Left renal pelvis (tissue), 4 donors: ENCODE measurements around the gene STARD7. TPM values are rescaled to one million over a fixed set of nuclear protein-coding genes. Genes with fewer than 3 reads are reported as not detected.
"Not testable (repeated sequence)": the region's sequence is repeated elsewhere in the genome, so short reads cannot be mapped to it uniquely, and the experiment has no call there.

Experiments
- DNase-seq, 4 donors: peaks; one replicate each; pipeline ENCODE4 v3.0.0-alpha.2; 2013; ENCODE audit warnings: low read depth in 4 of 4, low spot score in 3 of 4
- polyA plus RNA-seq, 4 donors: library from polyadenylated mRNA; unstranded; fragments of 120-200 nt; gene quantifications; one replicate each; pipeline ENCODE4 v1.2.1, GENCODE V29; 2013; ENCODE audit not compliant: insufficient read length in 4 of 4

STARD7 gene
- polyA plus RNA-seq, 4 donors: 71.5 to 147 (median 140) TPM

DNA sequence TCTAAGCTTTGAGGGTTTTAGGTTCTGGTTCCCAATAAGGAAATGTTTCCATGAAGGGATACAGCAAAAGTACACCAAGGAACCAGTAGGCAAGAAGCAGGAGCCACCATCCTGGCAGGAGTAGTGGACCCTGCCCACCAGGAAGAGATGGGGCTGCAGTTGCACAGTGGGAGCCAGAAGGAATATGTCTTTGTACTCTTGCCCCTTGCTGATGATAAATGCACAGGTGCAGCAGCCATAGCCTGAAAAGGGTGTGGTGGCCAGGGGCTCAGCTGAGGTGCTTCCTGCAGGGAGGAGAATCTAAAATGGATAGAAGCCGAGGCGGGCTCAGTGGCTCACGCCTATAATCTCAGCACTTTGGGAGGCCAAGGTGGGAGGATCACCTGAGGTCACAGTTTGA is 29.6 kb upstream of the STARD7 start:
- DNase-seq: no peak

DNA sequence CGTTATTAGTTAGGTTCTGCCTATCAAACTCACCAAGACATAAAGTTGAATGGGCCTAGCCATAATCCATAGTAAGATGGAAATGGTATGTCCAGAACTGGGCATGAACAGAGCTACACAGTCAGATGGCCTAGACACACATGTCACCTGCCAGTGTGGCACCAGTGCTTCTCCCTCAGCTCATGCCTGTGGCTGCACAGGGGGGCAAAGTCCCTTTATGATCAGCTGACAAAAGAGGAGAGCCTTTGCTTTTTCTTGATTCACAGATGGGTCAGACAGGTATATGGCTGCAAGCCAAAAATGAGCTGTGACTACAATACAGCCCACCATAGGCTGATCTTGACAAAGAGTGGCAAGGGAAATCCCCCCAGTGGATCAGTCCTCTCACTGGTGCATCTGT is 28.3 kb upstream of the STARD7 start:
- no peak for DNase-seq

DNA sequence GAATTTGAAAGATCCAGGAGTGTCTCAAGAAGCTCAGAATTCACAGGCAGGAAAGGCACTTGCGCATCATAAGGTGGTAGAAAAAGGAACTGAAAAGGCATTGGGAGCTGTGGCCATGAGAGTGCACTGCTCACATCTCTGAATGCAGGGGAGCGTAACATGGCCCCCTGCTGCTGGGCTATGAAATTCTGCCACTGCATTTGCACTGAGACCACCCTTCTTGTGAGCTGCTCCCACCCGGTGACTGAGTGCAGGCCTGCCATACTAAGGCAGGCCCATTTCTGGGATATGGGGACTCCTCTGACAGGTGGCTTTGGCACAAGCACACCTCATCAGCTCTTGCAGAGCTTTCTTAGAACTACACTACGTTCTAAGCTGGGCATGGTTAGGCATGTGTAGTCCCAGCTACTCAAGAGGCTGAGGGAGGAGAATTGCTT is 25.3 kb upstream of the STARD7 start:
- DNase-seq: no peak

DNA sequence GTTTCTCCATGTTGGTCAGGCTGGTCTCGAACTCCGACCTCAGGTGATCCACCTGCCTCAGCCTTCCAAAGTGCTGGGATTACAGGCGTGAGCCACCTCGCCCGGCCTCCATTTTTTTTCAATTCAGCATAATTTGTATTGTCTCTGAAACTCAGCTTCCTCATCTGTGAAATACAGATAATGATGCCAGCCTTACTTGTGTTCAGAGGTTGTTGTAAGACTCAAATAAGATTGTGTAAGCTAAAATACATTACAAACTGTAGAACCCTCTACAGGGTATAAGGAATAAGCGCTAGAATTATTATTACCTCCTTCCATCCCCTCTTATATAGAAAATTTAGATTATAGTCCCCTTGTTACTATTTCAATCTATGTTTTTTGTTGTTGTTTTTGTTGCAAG is 24.8 kb upstream of the STARD7 start:
- no peak for DNase-seq

DNA sequence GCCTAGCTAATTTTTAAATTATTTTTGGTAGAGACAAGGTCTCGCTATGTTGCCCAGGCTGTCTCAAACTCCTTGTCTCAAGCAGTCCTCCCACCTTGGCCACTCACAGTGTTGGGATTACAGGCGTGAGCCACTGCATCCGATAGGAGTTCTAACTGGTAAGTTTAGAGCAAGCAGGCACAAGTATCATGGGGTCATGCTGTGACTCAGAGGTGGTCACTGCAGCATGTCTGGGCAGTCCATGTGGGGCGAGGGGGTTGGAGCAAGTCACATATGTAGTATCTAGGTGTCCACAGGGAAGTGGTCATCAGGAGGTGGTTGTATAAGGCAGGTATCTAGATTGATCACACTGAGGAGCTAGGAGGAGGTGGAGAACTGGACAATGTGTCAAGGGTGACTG is 22.7 kb upstream of the STARD7 start:
- DNase-seq: no peak

DNA sequence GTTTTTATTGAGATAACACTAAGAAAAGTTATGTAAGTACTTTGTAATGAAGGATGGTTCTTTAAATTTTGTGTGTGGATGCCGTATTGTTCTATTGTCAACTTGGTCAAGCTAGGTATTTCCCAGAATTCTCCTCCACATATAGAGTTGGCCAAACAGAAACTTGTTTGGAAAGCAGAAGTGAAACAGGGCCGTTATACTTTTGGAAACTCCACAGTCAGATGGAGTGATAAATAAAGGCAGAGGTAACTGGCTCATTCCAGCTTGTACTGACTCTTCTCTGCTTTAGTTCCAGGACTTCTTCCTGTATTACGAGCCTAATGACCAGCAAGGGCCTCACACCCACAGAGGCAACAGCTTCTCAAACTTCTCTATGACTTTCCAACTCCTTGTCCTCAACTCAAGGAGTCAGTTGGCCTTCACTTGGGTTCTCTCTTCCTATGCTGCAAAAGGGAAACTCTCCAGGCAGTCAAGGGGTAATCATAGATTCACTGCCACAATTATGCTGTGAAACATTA is 16.4 kb upstream of the STARD7 start:
- no peak for DNase-seq

DNA sequence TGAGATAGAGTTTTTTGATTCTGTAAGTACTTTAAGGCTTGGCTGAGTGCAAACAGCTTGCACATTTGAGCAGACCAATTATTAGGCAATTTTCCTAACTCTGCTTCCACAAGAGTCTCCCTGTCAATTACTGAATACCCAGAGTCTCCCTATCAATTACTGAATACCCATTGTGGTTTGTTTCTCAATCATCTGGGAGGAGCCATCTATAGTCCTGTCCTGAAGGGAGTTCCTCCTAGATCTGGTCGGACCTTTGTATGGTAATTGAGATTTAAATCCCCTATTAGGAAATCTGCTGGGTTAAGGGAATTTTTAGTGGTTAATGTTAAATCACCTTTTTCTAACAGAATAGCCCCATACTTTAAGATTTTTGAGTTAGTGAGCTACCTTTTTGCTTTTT is 12.5 kb upstream of the STARD7 start:
- not testable (repeated sequence) for DNase-seq

DNA sequence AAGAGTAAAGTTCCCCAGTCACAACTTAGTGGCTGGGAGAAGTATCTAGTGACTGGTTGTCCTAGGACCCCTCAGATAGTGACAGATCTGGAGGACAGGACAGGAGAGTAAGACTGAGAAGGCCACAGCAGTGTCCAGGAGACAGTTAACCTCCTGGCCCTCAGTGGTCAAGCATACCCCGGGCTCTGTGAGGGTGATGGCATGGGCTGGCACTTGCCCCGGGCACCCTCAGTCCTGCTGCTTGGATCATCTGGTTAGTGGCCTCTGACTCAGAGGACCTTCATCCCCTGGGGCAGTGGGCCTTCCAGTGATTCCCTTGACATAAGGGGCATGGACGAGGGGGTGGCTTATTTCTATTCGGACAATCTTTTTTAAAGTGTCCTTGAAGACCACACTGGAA is 11.3 kb upstream of the STARD7 start:
- DNase-seq: not testable (repeated sequence)

DNA sequence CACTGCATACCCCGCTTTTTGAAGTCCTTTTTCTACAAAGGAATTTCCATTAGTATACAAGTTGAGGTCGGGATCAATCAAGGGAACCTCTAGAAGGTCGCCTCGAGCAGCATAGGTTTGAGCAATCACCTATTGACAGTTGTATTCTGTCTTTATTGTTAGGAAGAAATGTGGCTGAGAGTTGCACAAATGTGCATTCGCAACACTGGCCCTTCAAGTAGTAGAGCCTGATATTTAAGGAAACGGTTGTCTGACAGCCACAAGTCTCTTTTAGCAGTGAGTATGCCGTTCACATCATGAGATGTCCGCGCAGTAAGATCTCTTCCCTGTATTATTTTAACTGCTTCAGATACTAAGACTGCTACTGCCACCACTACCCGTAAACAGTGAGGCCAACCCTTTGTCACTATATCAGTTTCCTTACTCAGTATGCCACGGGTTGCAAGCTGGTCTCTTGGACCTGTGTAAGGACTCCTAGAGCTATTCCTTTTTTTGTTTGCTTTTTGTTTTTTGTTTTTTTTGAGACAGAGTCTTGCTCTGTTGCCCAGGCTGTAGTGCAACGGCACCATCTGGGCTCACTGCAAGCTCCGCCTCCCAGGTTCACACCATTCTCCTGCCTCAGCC is 10.0 kb upstream of the STARD7 start:
- no peak for DNase-seq

DNA sequence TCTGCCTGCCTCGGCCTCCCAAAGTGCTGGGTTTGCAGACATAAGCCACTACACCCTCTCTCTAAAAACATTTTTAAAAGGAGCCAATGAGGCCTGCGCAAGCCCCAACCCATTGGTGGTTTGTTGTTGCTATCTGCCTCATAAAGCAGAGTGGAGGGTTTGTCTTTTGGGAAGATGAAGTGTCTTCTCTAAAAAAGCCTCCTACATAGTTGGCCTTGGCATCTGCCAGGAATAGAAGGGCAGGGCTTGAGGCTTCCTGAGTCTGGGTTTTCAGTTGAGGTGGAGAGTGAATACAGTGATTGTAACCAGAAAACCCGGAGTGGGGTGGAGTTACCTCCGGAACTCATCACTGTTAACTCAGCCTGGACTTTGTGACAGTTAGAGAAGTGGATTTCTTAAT is 5.9 kb upstream of the STARD7 start:
- no peak for DNase-seq

DNA sequence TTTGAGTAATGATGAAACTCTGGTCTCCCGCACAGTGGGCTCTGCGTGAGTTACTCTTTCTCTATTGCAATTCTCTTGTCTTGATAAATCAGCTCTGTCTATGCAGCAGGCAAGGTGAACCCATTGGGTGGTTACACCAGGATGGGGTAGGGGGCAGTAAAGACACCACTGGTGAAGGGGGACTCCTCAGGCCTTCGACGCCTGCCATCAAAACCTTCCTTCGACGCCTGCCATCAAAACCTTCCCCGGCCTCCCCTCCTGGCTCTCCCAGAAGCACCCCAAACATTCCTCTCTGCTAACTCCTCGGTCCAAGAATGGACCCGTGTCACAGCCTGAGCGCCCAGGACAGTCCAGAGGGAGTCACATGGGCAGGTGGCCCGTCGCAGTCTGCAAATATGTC is 4.8 kb upstream of the STARD7 start:
- DNase-seq: no peak

DNA sequence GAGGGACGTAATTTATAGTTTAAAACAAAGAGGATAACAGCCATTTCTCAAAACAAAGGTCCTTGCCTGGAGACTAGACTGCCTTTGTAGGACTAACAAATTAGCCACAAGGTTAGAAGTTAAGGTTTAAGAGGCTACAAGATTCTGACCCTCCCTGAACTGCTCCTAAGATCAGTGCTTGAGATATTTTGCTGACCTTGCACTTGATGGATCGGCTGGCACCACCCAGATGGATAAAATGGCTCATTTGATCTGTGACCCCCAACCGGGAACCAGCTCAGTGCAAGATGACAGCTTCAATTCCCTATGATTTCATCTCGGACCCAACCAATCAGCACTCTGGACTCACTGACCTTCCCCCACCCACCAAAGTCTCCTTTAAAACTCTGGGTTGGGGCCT is 3.7 kb upstream of the STARD7 start:
- DNase-seq: no peak

DNA sequence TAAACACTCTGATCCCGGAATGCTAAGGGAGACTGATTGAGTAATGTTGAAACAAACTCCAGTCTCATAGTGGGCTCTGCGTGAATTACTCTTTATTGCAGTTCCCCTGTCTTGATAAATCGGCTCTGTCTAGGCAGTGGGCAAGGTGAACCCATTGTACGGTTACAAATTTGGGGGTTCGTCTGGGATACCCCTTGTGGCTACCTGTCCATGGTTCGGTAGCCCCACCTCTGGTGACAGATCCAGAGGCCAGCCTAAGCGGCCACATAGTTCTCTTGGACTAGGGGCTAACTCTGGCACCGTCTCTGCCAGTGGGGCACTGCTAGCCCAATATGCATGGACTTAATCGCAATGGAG is 1.1 kb upstream of the STARD7 start:
- DNase-seq: no peak

DNA sequence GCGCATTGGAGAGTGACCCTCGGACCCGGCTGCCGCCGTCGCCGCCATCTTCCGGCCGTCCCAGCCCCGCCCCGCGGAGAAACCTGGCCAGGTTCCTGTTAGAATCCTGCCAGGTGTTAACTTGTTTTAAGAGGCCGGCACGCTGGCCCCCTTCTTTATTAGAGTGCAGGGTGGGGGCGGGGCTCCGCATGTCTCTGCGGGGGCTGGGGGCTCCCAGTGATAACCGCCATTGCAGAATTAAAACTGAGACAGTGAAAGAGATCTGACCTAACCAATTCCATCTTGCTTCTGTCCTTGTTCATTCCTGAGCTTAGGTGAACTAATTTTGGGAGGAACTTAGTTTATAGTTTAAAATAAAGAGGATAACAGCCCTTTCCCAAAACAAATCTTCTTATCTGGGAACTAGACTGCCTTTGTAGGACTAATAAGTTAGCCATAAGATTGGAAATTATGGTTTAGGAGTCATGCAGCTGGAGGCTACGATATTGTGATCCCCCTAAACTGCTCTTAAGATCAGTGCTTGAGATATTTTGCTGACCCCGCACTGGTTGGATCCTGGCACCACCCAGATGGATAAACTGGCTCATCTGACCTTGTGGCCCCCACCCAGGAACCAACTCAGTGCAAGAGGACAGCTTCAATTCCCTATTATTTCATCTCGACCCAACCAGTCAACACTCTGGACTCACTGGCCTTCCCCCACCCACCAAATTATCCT is 543 bp upstream of the STARD7 start:
- no peak for DNase-seq

DNA sequence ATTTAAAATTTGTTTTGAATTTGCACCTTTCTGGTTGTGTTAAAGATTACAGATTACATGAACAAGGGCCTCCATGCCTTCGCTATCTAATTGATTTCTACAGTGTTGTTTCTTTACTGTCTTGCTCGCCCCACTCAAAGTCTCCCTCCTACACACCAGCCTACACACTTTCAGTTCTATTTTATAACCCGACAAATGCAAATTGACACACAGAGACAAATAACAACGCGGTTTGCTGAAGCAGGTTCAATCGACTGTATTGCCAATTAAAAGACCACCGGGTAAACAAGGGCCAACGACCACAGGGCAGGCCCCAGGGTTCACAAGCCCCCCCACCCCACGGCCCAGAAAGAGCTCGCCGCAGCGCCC is 869 bp downstream of the STARD7 start:
- no peak for DNase-seq

DNA sequence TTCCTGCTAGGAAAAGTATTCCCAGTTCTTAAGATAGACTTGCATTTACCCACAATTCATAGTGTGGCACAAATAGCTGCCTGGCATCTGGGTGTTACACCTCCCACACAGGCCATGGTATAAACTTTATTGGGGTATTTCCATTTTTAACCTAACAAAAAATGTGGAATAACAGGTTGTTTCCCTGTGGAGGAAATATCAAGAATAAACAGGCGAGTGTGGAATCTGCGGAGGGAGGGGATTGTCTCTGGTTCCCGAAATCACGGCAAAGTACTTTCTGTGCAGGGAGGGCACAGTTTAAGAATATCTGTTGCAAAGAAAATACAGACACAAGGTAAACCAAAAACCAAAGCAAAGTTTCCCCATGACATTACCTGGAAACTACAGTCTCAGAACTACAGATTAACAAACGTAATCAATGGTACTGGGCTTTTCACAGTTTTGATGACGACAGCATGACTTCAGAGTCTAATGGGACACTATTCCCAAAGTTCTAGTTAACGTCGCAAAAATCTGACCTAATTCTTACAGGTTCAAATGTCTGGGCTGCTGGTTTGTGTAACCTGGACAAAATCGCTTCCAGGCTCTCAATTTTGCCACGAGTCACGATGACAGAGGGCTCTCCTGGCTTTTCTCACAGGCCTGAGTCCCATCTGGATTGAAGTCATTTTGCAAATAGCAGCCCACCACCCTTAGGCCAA is 1.4 kb downstream of the STARD7 start:
- DNase-seq: no peak

DNA sequence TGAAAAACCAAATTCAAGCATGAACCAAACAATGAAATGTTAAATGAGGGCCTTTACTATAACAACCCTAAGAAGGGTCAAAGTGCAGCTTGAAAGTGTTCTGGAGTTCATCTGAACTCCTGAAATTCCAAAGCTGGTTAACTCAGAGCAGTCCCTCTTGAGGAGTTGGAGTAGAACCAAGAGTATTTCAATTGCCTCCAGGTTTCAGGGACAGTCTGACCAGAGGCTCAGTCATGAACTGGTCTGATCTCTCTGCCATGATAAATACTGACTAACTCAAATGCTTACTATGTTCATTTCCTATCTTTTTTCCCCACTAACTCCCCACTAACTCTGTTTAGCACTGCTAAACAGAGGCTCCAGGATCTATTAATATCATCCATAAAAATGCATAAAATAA is 2.7 kb downstream of the STARD7 start:
- no peak for DNase-seq

DNA sequence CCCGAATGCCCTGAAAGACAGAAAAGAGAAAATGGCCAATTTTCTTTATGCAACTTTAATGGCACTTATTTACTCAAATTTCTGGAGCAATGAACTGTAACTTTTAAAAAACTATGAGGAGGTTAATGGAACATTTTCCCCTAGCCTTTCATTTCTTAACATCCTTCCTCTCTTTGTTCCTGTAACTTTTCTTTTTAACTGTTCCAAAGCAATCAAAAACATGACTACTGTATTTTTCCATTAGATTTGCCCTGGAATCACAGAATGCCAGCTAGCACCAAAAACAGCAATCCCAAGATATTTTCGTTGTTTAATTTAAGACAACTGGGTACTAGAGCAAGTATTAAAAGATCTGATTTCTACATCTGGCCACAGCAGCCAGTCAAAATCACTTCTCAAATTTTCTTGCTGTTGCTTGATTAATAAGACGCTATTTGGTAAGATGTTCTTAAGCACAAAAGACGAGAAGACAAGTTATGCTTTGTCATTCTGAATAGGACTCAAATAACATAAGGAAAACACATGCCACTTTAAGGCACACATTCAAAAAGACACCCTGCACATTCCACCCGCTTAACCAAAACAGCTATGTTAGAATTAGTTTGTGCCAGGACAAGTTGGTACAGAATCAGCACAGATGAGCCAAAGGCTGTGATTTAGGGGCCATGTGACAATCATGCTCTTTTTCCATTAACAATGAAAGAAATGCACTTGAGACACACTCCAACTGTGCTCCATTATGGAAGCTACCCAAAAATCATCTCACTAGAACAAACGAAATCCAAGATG is 3.6 kb downstream of the STARD7 start:
- no peak for DNase-seq

DNA sequence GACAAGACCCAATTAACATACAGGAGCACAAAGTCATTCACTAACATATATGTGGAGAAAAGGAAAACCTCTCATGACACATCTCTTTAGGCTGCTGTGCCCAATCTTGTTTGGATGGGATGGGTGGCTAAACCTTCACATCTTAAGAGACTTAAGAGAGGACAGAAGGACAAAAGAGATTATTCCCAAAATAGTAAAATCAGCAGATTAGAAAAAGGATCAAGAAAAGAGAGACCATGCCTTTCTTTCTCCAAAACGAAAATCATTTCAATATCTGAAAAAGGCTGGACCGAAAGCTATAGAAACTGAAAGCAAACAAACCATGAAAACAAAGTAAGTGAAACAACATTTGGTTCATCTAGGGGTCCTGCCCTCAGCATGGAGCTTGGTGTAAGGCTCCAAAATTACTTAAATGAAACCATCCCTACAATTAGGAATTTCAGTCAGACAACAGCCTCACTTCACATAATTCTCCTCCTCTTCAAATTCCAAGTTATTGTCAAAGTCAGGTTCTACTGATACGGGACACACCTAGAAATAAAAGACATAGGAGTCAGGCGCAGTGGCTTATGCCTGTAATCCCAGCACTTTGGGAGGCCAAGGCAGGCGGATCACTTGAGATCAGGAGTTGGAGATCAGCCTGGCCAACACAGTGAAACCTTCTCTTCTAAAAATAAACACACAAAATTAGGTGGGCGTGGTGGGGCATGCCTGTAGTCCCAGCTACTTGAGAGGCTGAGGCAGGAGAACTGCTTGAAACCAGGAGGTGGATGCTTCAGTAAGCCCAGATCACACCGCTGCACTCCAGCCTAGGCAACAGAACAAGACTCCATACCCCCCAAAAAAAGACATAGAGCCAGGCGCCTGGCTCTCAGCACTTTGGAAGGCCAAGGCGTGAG is 5.2 kb downstream of the STARD7 start:
- DNase-seq: no peak
